DMS53 treated with DMSO at 0.1 percent for 48 hours (cell line): Measurements from ENCODE around the gene TNNC2.
A peak's percentile ranks its signal among the peaks of the same experiment; 100 is the strongest.
"Not testable (repeated sequence)": the region's sequence is repeated elsewhere in the genome, so short reads cannot be mapped to it uniquely, and the experiment has no call there.

Source experiments
- DNase-seq: peaks from one replicate; lab custom pipeline; 2025; ENCODE audit not compliant: unreplicated experiment; lab: John Stamatoyannopoulos, UW

Gene TNNC2

GRCh38 chr20:45822857-45823256 lies 4.3 kb downstream of the TNNC2 start:
- peak; percentile 45 for DNase-seq

- DNase-seq, result no peak
Observed at GRCh38 chr20:45821947-45822346, 5.2 kb downstream of the TNNC2 start.

- DNase-seq, result no peak
Observed at GRCh38 chr20:45819466-45819865, 7.6 kb downstream of the TNNC2 start.

GRCh38 chr20:45818239-45818638 lies 8.9 kb downstream of the TNNC2 start:
- DNase-seq, result no peak

GRCh38 chr20:45817376-45818194 lies 9.5 kb downstream of the TNNC2 start:
- DNase-seq, result no peak

- no peak for DNase-seq
Observed at GRCh38 chr20:45816951-45817350, 10.2 kb downstream of the TNNC2 start.

- no peak for DNase-seq
Observed at GRCh38 chr20:45814314-45814713, 12.8 kb downstream of the TNNC2 start.

- no peak for DNase-seq
Observed at GRCh38 chr20:45813489-45813888, 13.6 kb downstream of the TNNC2 start.

- no peak for DNase-seq
Observed at GRCh38 chr20:45813006-45813340, 14.1 kb downstream of the TNNC2 start.

GRCh38 chr20:45812157-45813005 lies 14.7 kb downstream of the TNNC2 start, which contains the start of gene UBE2C:
UBE2C (plus strand) TSS chr20:45812644; CDS start chr20:45812696, 52 bp downstream.
- DNase-seq, result peak; percentile 100

- DNase-seq, result no peak
Observed at GRCh38 chr20:45810191-45810970, 16.7 kb downstream of the TNNC2 start.

- no peak for DNase-seq
Observed at GRCh38 chr20:45801851-45802250, 25.3 kb downstream of the TNNC2 start.

GRCh38 chr20:45798935-45799642 lies 28.0 kb downstream of the TNNC2 start:
- peak; percentile 59 for DNase-seq

GRCh38 chr20:45797955-45798354 lies 29.2 kb downstream of the TNNC2 start:
- not testable (repeated sequence) for DNase-seq

- DNase-seq, result not testable (repeated sequence)
Observed at GRCh38 chr20:45797510-45797909, 29.6 kb downstream of the TNNC2 start.

GRCh38 chr20:45796337-45797065 lies 30.6 kb downstream of the TNNC2 start:
- DNase-seq, result no peak

- DNase-seq, result no peak
Observed at GRCh38 chr20:45792317-45793118, 34.6 kb downstream of the TNNC2 start.

GRCh38 chr20:45788351-45788750 lies 38.8 kb downstream of the TNNC2 start:
- no peak for DNase-seq

- no peak for DNase-seq
Observed at GRCh38 chr20:45783656-45784294, 43.3 kb downstream of the TNNC2 start.
